Activated T-cell treated with anti-CD3 and anti-CD28 coated beads, Interleukin-2, amount 50 U/mL, for 4 hours (primary cell): ENCODE measurements around the gene FKBP3. TPM values are rescaled to one million over a fixed set of nuclear protein-coding genes. Genes with fewer than 3 reads are reported as not detected.
"Not testable (repeated sequence)": the region's sequence is repeated elsewhere in the genome, so short reads cannot be mapped to it uniquely, and the experiment has no call there.

Experiments used
- ATAC-seq, 2 donors: fragments of 200-7000 bp; cut with Tn5 transposase; one replicate each; pipeline ENCODE4 v1.10.0; 2021
- DNase-seq: peaks from one replicate; pipeline ENCODE4 v3.0.0-alpha.2; 2020
- H3K27me3 Mint-ChIP-seq: one replicate; pipeline ENCODE4 v1.8.0; 2021; ENCODE audit warnings: low read depth, mixed read lengths
- H3K36me3 Mint-ChIP-seq: one replicate; pipeline ENCODE4 v1.8.0; 2022; ENCODE audit warnings: mixed read lengths; ENCODE audit not compliant: insufficient read depth
- H3K4me1 Mint-ChIP-seq: one replicate; pipeline ENCODE4 v1.8.0; 2021; ENCODE audit warnings: low read depth, mixed read lengths
- H3K4me3 Mint-ChIP-seq: one replicate; pipeline ENCODE4 v1.8.0; 2021; ENCODE audit warnings: mild to moderate bottlenecking, moderate library complexity, mixed read lengths
- H3K9me3 Mint-ChIP-seq: one replicate; pipeline ENCODE4 v1.8.0; 2021; ENCODE audit warnings: mixed read lengths
- total RNA-seq, 3 donors: library from RNA; stranded (reverse); gene quantifications; one replicate each; pipeline ENCODE4 v1.2.1, GENCODE V29; 2021

FKBP3 gene
- 10 to 100 TPM; 37.4 to 41.5 (median 39.2) TPM for total RNA-seq

DNA sequence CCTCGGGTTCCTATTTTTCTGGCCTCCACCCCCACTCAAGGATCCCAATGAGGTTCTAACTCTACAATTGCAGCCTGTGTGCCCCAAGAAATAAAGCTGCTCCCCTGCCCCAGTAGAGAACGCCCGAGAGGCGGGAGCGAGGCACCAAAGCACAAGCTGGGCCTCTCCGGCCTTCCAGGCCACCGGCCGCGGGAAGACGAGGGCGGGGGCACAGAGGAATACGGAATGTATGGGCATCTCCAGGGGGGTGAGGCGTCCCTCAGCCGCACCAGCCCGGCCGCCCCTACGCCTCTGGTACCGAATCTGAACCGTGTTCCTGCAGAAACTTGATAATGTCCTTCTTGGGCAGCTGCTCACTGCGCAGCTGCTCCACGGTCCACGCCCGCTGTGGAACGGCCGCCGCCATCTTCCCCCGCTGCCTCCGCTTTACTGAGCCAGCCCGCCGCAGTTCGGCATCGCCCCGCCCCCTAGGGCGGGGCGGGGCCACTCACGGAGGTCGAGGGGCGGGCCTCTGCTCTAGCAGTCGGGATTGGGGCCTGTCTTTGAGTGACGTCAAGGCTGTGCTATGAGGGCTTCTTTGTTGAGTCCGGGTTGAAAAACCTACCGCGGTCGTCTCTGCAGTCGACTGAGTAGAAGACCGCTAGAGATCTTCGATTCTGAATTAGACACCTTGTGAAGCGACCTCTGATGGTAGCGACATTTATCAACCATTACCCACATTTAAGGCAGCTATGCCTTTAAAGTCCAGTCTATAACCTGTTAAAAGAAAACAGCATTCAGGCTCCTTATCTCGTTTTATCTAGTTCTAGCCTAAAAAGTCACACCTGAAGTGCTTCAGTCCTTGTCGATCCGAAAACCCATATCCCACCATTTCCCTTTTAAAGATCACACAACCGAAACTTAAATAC lies at the start of gene FKBP3:
FKBP3 (minus strand) TSS at position 431 of the 908 bp plus-strand sequence; CDS start at position 406, 25 bp downstream.
- Mint-ChIP-seq H3K4me3 (peak within 1 kb of the TSS; percentile 100), H3K27me3 (no peaks in the 10 kb centered on the region), H3K36me3 (no peaks in the 10 kb centered on the region), H3K4me1 (peaks cover 33% of the 10 kb centered on the region), H3K9me3 (no peaks in the 10 kb centered on the region)
- DNase-seq (peak; percentile 94), ATAC-seq (peak; percentile 93 to 94)

- no peak for DNase-seq
- ATAC-seq: no peak
- H3K4me1 Mint-ChIP-seq: no peaks in the 10 kb centered on the region
- H3K9me3 Mint-ChIP-seq: no peaks in the 10 kb centered on the region
- H3K27me3 Mint-ChIP-seq: no peaks in the 10 kb centered on the region
- no peak overlapping the region for H3K4me3 Mint-ChIP-seq
- peaks cover 9% of the 10 kb centered on the region for H3K36me3 Mint-ChIP-seq
Measured at GRCh38 chr14:45181806-45182205, 47.5 kb upstream of the FKBP3 start.

DNA sequence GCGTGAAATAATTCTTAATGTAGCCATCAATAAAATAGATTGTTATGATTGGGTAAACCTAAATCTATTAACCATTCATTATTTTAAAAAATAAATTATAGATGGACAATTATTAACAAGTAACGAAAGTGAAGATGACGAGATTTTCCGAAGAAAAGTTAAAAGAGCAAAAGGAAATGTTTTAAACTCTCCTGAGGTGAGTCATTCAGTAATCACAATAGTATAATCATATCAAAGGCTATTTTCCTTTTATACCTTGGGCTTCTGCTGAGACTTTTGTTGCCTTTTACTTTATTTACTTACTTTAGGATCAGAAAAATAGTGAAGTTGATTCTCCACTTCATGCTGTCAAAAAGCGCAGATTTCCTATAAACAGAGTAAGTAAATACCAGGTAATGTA lies 47.0 kb upstream of the FKBP3 start:
- no peak overlapping the region for H3K4me3 Mint-ChIP-seq
- no peaks in the 10 kb centered on the region for H3K4me1 Mint-ChIP-seq
- H3K27me3 Mint-ChIP-seq: no peaks in the 10 kb centered on the region
- DNase-seq (no peak), ATAC-seq (no peak)
- no peaks in the 10 kb centered on the region for H3K9me3 Mint-ChIP-seq
- H3K36me3 Mint-ChIP-seq: peaks cover 5% of the 10 kb centered on the region

DNA sequence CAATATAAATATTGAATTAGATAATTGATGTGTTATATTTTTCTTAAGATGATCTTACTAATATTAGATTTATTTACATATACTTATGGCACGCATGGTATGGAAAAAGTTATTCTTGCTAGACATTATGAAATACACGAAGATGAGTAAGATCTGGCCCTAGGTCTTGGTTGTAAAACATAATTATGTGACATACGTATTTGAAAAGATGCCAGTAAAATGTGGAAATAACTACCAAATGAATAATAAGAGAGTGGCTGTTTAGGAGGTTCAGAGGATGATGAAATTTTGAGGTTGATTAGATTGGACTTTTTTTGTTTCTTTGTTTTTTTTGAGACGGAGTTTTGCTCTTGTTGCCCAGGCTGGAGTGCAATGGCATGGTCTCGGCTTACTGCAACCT lies 42.8 kb upstream of the FKBP3 start:
- H3K9me3 Mint-ChIP-seq: no peaks in the 10 kb centered on the region
- no peak overlapping the region for H3K4me3 Mint-ChIP-seq
- no peaks in the 10 kb centered on the region for H3K27me3 Mint-ChIP-seq
- peaks cover 4% of the 10 kb centered on the region for H3K36me3 Mint-ChIP-seq
- no peak for DNase-seq
- no peak for ATAC-seq
- no peaks in the 10 kb centered on the region for H3K4me1 Mint-ChIP-seq

- no peak for ATAC-seq
- Mint-ChIP-seq H3K36me3 (peaks cover 20% of the 10 kb centered on the region), H3K27me3 (no peaks in the 10 kb centered on the region), H3K4me1 (no peaks in the 10 kb centered on the region), H3K4me3 (no peak overlapping the region), H3K9me3 (no peaks in the 10 kb centered on the region)
- no peak for DNase-seq
Measured at GRCh38 chr14:45169906-45170305, 35.6 kb upstream of the FKBP3 start.

DNA sequence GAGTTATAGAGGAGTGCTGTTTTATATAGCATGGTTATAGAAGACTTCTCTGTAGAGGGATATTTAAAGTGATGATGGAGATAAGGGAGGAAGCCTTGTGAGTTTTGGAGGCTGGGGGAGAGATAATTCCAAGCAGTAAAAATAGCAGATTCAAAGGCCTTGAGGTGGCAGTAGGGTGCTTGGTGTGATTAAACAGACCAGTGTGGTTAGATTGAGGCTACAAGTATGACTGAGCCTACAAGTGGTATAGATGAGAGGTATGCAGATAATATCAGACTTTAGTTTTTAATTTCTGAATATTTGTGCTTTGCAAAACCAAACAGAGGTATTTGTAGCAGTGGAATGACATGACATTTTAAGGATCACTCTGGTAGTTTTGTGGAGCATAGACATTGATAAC lies 21.8 kb upstream of the FKBP3 start:
- ATAC-seq (peak; percentile 38 to 55), DNase-seq (no peak)
- Mint-ChIP-seq H3K9me3 (no peaks in the 10 kb centered on the region), H3K36me3 (peaks cover 14% of the 10 kb centered on the region), H3K27me3 (no peaks in the 10 kb centered on the region), H3K4me1 (no peaks in the 10 kb centered on the region), H3K4me3 (no peak overlapping the region)

DNA sequence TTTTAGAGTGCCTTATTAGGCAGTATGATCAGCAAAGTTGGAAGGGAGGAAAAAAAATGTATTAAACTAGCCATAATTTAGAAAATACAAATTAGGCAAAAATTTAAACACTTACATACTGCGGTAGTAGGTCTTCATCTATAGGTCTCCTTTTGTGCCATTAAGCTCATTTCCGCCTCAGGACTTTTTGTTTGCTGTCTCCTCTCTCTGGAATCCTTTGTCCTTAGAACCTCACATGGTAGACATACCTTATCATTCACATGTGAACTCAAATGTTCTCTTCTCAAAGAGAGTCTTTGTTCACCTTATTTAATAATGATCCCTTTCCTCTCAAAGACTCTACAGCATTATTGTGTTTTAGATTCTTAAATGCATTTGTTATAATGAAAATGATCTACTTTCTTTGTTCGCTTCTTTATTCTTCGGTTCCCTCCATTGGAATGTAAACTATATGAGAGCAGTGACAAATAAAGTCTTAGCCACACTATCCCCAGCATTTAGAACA lies 16.2 kb upstream of the FKBP3 start:
- H3K9me3 Mint-ChIP-seq: no peaks in the 10 kb centered on the region
- ATAC-seq (no peak), DNase-seq (no peak)
- H3K4me1 Mint-ChIP-seq: no peaks in the 10 kb centered on the region
- H3K4me3 Mint-ChIP-seq: no peak overlapping the region
- H3K27me3 Mint-ChIP-seq: no peaks in the 10 kb centered on the region
- H3K36me3 Mint-ChIP-seq: peaks cover 16% of the 10 kb centered on the region

DNA sequence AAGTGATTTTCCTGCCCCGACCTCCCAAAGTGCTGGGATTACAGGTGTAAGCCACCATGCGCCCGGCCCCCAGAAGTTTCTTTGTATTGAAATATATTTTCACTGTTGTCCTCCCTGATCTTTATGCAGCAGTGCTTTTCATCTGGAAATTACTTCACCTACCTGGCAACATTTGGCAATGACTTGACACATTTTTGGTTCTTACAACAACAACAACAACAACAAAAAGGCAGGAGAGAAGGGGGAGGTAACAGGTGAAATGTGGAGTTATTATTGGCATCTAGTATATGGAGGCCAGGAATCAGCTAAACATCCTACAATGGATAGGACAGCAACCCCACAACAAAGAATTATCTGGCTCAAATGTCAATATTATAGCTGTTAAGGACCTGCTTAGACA lies 15.3 kb upstream of the FKBP3 start:
- no peaks in the 10 kb centered on the region for H3K27me3 Mint-ChIP-seq
- H3K4me3 Mint-ChIP-seq: no peak overlapping the region
- no peak for ATAC-seq
- no peaks in the 10 kb centered on the region for H3K9me3 Mint-ChIP-seq
- DNase-seq: no peak
- peaks cover 20% of the 10 kb centered on the region for H3K36me3 Mint-ChIP-seq
- H3K4me1 Mint-ChIP-seq: no peaks in the 10 kb centered on the region

DNA sequence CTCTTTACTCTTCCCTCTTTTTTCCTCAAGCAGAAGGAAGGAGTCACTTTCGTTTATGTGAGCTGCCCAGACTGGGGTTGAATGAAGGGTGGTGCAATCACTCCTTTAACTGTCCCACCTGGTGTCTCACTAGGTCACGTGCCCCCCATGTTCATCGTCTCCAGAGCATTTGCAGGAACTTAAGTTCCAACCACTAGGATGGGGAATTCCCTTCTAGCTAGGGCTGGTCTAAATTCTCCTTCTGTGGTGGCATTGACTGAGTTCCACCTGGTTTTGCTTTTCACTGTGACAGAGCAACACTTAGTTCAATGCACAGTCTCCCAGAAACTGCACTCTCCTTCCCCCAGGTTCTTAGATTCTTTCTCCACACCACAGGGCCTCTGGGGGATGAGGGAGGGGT lies 10.9 kb upstream of the FKBP3 start:
- no peaks in the 10 kb centered on the region for H3K9me3 Mint-ChIP-seq
- no peak for ATAC-seq

GRCh38 chr14:45144658-45145057 lies 10.4 kb upstream of the FKBP3 start:
- Mint-ChIP-seq H3K9me3 (no peaks in the 10 kb centered on the region), H3K27me3 (no peaks in the 10 kb centered on the region), H3K4me3 (no peak overlapping the region), H3K36me3 (peaks cover 18% of the 10 kb centered on the region), H3K4me1 (peaks cover 6% of the 10 kb centered on the region)
- ATAC-seq (no peak), DNase-seq (no peak)

More for the DNA sequence above, 10.9 kb upstream of the FKBP3 start:
- Mint-ChIP-seq H3K4me1 (peaks cover 6% of the 10 kb centered on the region), H3K4me3 (no peak overlapping the region), H3K36me3 (peaks cover 21% of the 10 kb centered on the region), H3K27me3 (no peaks in the 10 kb centered on the region)
- no peak for DNase-seq

- Mint-ChIP-seq H3K36me3 (peaks cover 14% of the 10 kb centered on the region), H3K4me1 (peaks cover 19% of the 10 kb centered on the region)
- not testable (repeated sequence) for H3K27me3 Mint-ChIP-seq, ATAC-seq, DNase-seq, H3K9me3 Mint-ChIP-seq, H3K4me3 Mint-ChIP-seq
Measured at GRCh38 chr14:45142083-45142482, 7.8 kb upstream of the FKBP3 start.

DNA sequence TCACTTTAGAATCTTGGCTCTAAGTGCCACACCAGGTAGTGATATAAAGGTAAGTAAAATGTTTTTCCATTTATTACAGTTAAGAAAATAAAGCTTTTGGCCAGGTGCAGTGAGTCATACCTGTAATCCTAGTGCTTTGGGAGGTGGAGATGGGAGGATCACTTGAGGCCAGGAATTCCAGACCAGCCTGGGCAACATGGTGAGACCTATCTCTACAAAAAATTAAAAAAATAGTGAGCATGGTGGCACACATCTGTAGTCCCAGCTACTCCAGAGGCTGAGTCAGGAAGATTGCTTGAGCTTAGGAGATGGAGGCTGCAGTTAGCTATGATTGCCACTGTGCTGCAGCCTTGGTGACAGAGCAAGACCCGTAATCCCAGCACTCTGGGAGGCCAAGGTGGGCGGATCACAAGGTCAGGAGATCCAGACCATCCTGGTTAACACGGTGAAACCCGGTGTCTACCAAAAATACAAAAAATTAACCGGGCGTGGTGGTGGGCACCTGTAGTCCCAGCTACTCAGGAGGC lies 6.4 kb upstream of the FKBP3 start:
- Mint-ChIP-seq H3K36me3 (peaks cover 14% of the 10 kb centered on the region), H3K4me1 (peaks cover 25% of the 10 kb centered on the region), H3K27me3 (no peaks in the 10 kb centered on the region), H3K9me3 (no peaks in the 10 kb centered on the region), H3K4me3 (no peak overlapping the region)
- no peak for ATAC-seq
- no peak for DNase-seq

- no peak for ATAC-seq
- H3K4me3 Mint-ChIP-seq: peak overlapping the region; percentile 100
- H3K4me1 Mint-ChIP-seq: peaks cover 37% of the 10 kb centered on the region
- no peak for DNase-seq
- H3K9me3 Mint-ChIP-seq: no peaks in the 10 kb centered on the region
- H3K36me3 Mint-ChIP-seq: peaks cover 4% of the 10 kb centered on the region
- H3K27me3 Mint-ChIP-seq: no peaks in the 10 kb centered on the region
Measured at GRCh38 chr14:45136399-45136798, 2.1 kb upstream of the FKBP3 start.

GRCh38 chr14:45135659-45136395 lies 1.5 kb upstream of the FKBP3 start, which contains the start of gene FANCM:
Gene FANCM, plus strand, starts transcription at chr14:45135930. Its CDS starts 102 bp downstream, at chr14:45136032.
- peak; percentile 76 for DNase-seq
- Mint-ChIP-seq H3K27me3 (no peaks in the 10 kb centered on the region), H3K4me3 (peak within 1 kb of the TSS; percentile 100), H3K36me3 (peaks cover 4% of the 10 kb centered on the region), H3K4me1 (peaks cover 37% of the 10 kb centered on the region), H3K9me3 (no peaks in the 10 kb centered on the region)
- peak; percentile 57 to 61 for ATAC-seq
